Gastrocnemius medialis (tissue), 4 donors: ENCODE data around the gene LDLRAD3. TPM values are rescaled to one million over a fixed set of nuclear protein-coding genes. Genes with fewer than 3 reads are reported as not detected.

Experiments
- ATAC-seq, 2 donors: fragments of 150-250 bp; one replicate each; pipeline ENCODE4 v1.9.1; 2016
- DNase-seq, 2 donors: peaks; one replicate each; pipeline ENCODE4 v3.0.0-alpha.2; 2019
- H3K27ac ChIP-seq, 4 donors: fragments of 200-600 bp; sonication (generic); 1 replicate in 1 of 4; 2 replicates in 3 of 4; pipeline ENCODE4 v1.5.1; 2016 to 2018; ENCODE audit warnings: mild to moderate bottlenecking in 2 of 4, moderate library complexity in 1 of 4
- H3K27me3 ChIP-seq, 3 donors: fragments of 200-600 bp; sonication (generic) in 2 of 3; 1 replicate in 1 of 3; 2 replicates in 2 of 3; pipeline versions ENCODE4 v1.5.1 to v1.6.0; 2016 to 2019; ENCODE audit warnings: mild to moderate bottlenecking in 1 of 3, moderate library complexity in 1 of 3
- H3K36me3 ChIP-seq, 2 donors: fragments of 200-600 bp; sonication (generic) in 1 of 2; one replicate each; pipeline ENCODE4 v1.5.1; 2017 to 2018
- H3K4me1 ChIP-seq, 2 donors: fragments of 200-600 bp; sonication (generic) in 1 of 2; one replicate each; pipeline ENCODE4 v1.5.1; 2016 to 2017; ENCODE audit warnings: mild to moderate bottlenecking in 2 of 2
- H3K4me3 ChIP-seq, 4 donors: fragments of 200-600 bp; sonication (generic) in 3 of 4; 1 replicate in 1 of 4; 2 replicates in 3 of 4; pipeline ENCODE4 v1.5.1; 2016 to 2019; ENCODE audit warnings: mild to moderate bottlenecking in 2 of 4
- H3K9me3 ChIP-seq, 3 donors: fragments of 200-600 bp; sonication (generic) in 2 of 3; 1 replicate in 1 of 3; 2 replicates in 2 of 3; pipeline ENCODE4 v1.5.1; 2016 to 2019
- POLR2A ChIP-seq, 2 donors: fragments of 450-650 bp; IDR thresholded peaks; one replicate each; pipeline ENCODE4 v1.6.1; 2017; ENCODE audit warnings: antibody characterized with exemption in 2 of 2, mild to moderate bottlenecking in 2 of 2, moderate library complexity in 2 of 2
- in situ Hi-C, 4 donors: fragments of 200-750 bp; cut with MboI; loops; one replicate each; pipeline versions ENCODE4 v1.15.0 to v1.8.0; 2017; ENCODE audit warnings: low sequenced_read_pairs in 4 of 4
- intact Hi-C: fragments of 100-400 bp; cut with DNase I; formaldehyde crosslinking; loops from one replicate; pipeline ENCODE4 v1.15.1; 2023; ENCODE audit warnings: low total_unique reads
- total RNA-seq, 4 donors: library from RNA; depleted of rRNA; stranded (reverse); fragments of >200 nt; gene quantifications; one replicate each; pipeline versions ENCODE4 v1.1.0 to v1.2.3, GENCODE V29; 2016
- TF ChIP-seq, protein P1 (sequence below), 5 experiments: fragments of 450-650 bp in 3 of 5; fragments of 200-600 bp in 2 of 5; sonication (generic) in 2 of 5; IDR thresholded peaks in 4 of 5; conservative IDR thresholded peaks in 1 of 5; 1 replicate in 4 of 5; 2 replicates in 1 of 5; pipeline ENCODE4 v1.5.1; 2016 to 2019; ENCODE audit warnings: antibody characterized with exemption in 5 of 5, mild to moderate bottlenecking in 3 of 5, moderate library complexity in 3 of 5

The LDLRAD3 gene
- total RNA-seq, 4 donors from 2014 or later, result 6.1 to 12.8 (median 11.8) TPM

DNA sequence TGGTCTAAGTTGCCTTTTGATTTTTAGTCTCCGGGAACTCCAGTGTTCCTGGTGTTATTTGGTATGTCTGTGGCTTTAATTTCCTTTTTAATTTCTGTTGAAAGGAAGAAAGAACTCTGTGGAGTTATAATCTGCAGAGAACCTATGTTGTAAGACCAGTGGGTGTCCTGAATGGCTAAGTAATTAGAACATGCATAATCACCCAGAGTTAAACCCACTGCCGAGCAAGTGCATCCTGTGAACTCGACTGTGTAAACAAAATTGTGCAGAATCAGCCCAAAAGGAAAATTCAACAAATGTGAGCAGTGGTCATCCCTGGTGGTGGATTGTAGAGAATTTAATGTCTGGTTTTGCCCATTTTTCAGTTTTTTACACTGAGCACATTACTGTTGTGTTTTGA lies 182.8 kb downstream of the LDLRAD3 start:
- H3K27me3 ChIP-seq, result no peaks in the 10 kb centered on the region
- no peak for TF ChIP-seq POLR2A (IDR thresholded peaks at IDR 0.05)
- TF ChIP-seq, protein P1, sequence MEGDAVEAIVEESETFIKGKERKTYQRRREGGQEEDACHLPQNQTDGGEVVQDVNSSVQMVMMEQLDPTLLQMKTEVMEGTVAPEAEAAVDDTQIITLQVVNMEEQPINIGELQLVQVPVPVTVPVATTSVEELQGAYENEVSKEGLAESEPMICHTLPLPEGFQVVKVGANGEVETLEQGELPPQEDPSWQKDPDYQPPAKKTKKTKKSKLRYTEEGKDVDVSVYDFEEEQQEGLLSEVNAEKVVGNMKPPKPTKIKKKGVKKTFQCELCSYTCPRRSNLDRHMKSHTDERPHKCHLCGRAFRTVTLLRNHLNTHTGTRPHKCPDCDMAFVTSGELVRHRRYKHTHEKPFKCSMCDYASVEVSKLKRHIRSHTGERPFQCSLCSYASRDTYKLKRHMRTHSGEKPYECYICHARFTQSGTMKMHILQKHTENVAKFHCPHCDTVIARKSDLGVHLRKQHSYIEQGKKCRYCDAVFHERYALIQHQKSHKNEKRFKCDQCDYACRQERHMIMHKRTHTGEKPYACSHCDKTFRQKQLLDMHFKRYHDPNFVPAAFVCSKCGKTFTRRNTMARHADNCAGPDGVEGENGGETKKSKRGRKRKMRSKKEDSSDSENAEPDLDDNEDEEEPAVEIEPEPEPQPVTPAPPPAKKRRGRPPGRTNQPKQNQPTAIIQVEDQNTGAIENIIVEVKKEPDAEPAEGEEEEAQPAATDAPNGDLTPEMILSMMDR (IDR thresholded peaks at IDR 0.05 in 4 of 5, conservative IDR thresholded peaks at IDR 0.05 in 1 of 5), result no peak
- H3K27ac ChIP-seq, result no peak overlapping the region
- no peaks in the 10 kb centered on the region for H3K36me3 ChIP-seq
- in situ Hi-C loops, result loop anchor here in 3 of 4 donors (10.0 to 25.0 kb wide), 3 partner anchors 312 to 514 kb away; partner anchors contain the start of gene FJX1 (in 2 of the 3)
- peaks cover 5 to 14% of the 10 kb centered on the region in 2 donors for H3K4me1 ChIP-seq
- H3K9me3 ChIP-seq, result no peaks in the 10 kb centered on the region
- H3K4me3 ChIP-seq, result no peak overlapping the region
- ATAC-seq, result no peak
- intact Hi-C loops, result no loop called here
- DNase-seq, result no peak

DNA sequence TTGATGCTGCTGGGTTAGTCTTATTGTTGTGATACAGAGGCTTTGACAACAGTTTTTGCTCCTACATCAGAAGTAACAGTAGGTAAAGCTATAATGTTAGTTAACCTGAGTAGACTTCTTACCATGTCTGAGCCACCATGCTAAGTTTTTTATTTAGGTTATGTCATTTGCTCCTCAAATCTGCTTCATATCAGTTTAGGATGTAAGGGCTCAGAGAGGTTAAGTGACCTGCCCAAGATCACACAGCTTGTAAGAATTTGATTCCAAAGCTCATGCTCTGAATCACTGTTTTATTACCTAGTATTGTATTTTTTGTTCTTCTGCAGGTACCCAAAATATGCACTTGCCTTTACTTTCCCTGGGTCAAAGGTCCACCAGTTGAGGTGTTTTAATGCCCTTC lies 183.7 kb downstream of the LDLRAD3 start:
- H3K27ac ChIP-seq, result no peak overlapping the region
- H3K36me3 ChIP-seq, result no peaks in the 10 kb centered on the region
- H3K4me1 ChIP-seq, result peaks cover 5 to 21% of the 10 kb centered on the region in 2 donors
- no peaks in the 10 kb centered on the region for H3K9me3 ChIP-seq
- intact Hi-C loops (no loop called here), in situ Hi-C loops (loop anchor here in 3 of 4 donors (10.0 to 25.0 kb wide), 3 partner anchors 313 to 515 kb away; partner anchors contain the start of gene FJX1 (in 2 of the 3))
- TF ChIP-seq POLR2A (IDR thresholded peaks at IDR 0.05), result no peak
- TF ChIP-seq, protein P1 (IDR thresholded peaks at IDR 0.05 in 4 of 5, conservative IDR thresholded peaks at IDR 0.05 in 1 of 5), result no peak
- H3K4me3 ChIP-seq, result no peak overlapping the region
- H3K27me3 ChIP-seq, result no peaks in the 10 kb centered on the region
- ATAC-seq (no peak), DNase-seq (no peak)

DNA sequence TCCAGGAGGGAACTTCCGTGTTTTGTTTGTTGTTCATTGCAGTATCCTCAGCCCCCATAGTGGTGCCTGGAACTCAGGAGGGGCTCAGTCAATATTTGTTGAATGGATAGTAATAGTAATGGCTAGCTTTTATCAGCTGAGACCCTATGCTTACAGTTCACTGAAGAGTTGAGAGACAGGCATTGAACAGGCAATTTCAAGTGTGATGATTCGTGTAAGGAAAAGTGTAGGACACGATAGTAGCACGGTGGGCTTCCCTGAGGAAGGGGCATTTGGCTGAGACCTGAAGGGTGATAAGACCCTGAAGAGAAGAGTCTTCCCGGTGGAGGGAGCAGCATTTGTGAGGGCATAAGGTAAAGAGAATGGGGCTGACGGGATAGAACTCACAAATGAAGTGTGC lies 186.1 kb downstream of the LDLRAD3 start:
- no peaks in the 10 kb centered on the region for H3K9me3 ChIP-seq
- no peaks in the 10 kb centered on the region for H3K27me3 ChIP-seq
- intact Hi-C loops (loop anchor here (5.0 kb wide), 1 partner anchor 88 kb away; no protein-coding TSS in a partner anchor), in situ Hi-C loops (loop anchor here (5.0 to 25.0 kb wide), 4 partner anchors 315 to 518 kb away; partner anchors contain the start of gene FJX1 (in 4 of the 4))
- no peak for TF ChIP-seq POLR2A (IDR thresholded peaks at IDR 0.05)
- TF ChIP-seq, protein P1 (IDR thresholded peaks at IDR 0.05 in 4 of 5, conservative IDR thresholded peaks at IDR 0.05 in 1 of 5), result no peak
- ATAC-seq, result no peak
- DNase-seq, result no peak
- H3K4me1 ChIP-seq, result peaks cover 0 to 14% of the 10 kb centered on the region in 2 donors
- no peak overlapping the region for H3K4me3 ChIP-seq
- no peaks in the 10 kb centered on the region for H3K36me3 ChIP-seq
- no peak overlapping the region for H3K27ac ChIP-seq

DNA sequence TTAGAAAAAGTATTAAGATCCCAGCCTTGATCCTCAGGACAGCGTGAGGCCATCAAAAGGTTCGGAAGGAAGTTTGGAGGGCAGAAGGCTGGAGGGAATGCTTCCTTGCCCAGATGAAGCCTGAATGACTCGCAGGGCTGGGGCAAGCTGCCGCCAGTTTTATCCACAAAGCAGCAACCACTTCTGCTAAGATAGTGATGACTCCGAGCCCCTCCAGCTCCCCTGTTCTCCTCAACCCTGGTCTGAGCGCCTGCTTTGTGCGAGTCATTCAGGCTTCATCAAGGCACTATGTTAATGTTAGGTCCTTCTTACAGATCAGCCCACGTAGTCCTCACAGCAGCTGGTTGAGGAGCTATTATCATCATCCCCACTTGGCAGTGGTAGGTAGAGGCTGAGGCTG lies 186.5 kb downstream of the LDLRAD3 start:
- TF ChIP-seq, protein P1 (IDR thresholded peaks at IDR 0.05 in 4 of 5, conservative IDR thresholded peaks at IDR 0.05 in 1 of 5), result no peak
- no peak for TF ChIP-seq POLR2A (IDR thresholded peaks at IDR 0.05)
- ATAC-seq, result no peak
- intact Hi-C loops (loop anchor here (5.0 kb wide), 1 partner anchor 88 kb away; no protein-coding TSS in a partner anchor), in situ Hi-C loops (loop anchor here in 3 of 4 donors (5.0 to 25.0 kb wide), 3 partner anchors 513 to 518 kb away; partner anchors contain the start of gene FJX1 (in 3 of the 3))
- no peak for DNase-seq
- Histone ChIP-seq H3K4me1 (peaks cover 0 to 14% of the 10 kb centered on the region in 2 donors), H3K9me3 (no peaks in the 10 kb centered on the region), H3K27ac (no peak overlapping the region), H3K36me3 (no peaks in the 10 kb centered on the region), H3K4me3 (no peak overlapping the region), H3K27me3 (no peaks in the 10 kb centered on the region)
